A204.1 (cell line): ENCODE measurements around the gene UBALD2.
"Not testable (repeated sequence)": the region's sequence is repeated elsewhere in the genome, so short reads cannot be mapped to it uniquely, and the experiment has no call there.

ENCODE experiments used
- FAIRE-seq: peaks from 2 replicates; lab custom pipeline; 2012; peaks lifted over from hg19 to GRCh38; lab: Jason Lieb, UNC

UBALD2 gene

GRCh38 chr17:76246080-76247066, 18.8 kb upstream of the UBALD2 start:
- FAIRE-seq = no peak

- no peak for FAIRE-seq
Observed at GRCh38 chr17:76247304-76247703, 17.8 kb upstream of the UBALD2 start.

GRCh38 chr17:76248013-76248782, 16.9 kb upstream of the UBALD2 start:
- FAIRE-seq = no peak

- no peak for FAIRE-seq
Observed at GRCh38 chr17:76250141-76250540, 15.0 kb upstream of the UBALD2 start.

- no peak for FAIRE-seq
Observed at GRCh38 chr17:76251478-76252039, 13.6 kb upstream of the UBALD2 start.

GRCh38 chr17:76252040-76252954, 12.9 kb upstream of the UBALD2 start:
- FAIRE-seq = no peak

- not testable (repeated sequence) for FAIRE-seq
Observed at GRCh38 chr17:76252967-76253766, 12.0 kb upstream of the UBALD2 start.

GRCh38 chr17:76253841-76254240, 11.3 kb upstream of the UBALD2 start:
- no peak for FAIRE-seq

- FAIRE-seq = no peak
Observed at GRCh38 chr17:76254275-76254674, 10.9 kb upstream of the UBALD2 start.

- FAIRE-seq = no peak
Observed at GRCh38 chr17:76255801-76256429, 9.2 kb upstream of the UBALD2 start.

- not testable (repeated sequence) for FAIRE-seq
Observed at GRCh38 chr17:76256430-76257050, 8.6 kb upstream of the UBALD2 start.

- no peak for FAIRE-seq
Observed at GRCh38 chr17:76260220-76260619, 4.9 kb upstream of the UBALD2 start.

- no peak for FAIRE-seq
Observed at GRCh38 chr17:76260669-76261068, 4.5 kb upstream of the UBALD2 start.

- no peak for FAIRE-seq
Observed at GRCh38 chr17:76261421-76262215, 3.5 kb upstream of the UBALD2 start.

- FAIRE-seq = no peak
Observed at GRCh38 chr17:76262732-76263344, 2.3 kb upstream of the UBALD2 start.

- FAIRE-seq = no peak
Observed at GRCh38 chr17:76263896-76264295, 1.3 kb upstream of the UBALD2 start.

GRCh38 chr17:76264425-76264754, 758 bp upstream of the UBALD2 start:
- no peak for FAIRE-seq

- FAIRE-seq = no peak
Observed at GRCh38 chr17:76265624-76266243, 586 bp downstream of the UBALD2 start.
